Activated naive CD8-positive, alpha-beta T cell (primary cell): ENCODE measurements around the gene NFILZ.

Source experiments
- H3K27ac Mint-ChIP-seq: one replicate; pipeline ENCODE4 v1.8.0; 2021; ENCODE audit warnings: mixed read lengths
- H3K27me3 Mint-ChIP-seq: one replicate; pipeline ENCODE4 v1.8.0; 2021; ENCODE audit warnings: mixed read lengths
- H3K36me3 Mint-ChIP-seq: one replicate; pipeline ENCODE4 v1.8.0; 2021; ENCODE audit warnings: mixed read lengths
- H3K4me1 Mint-ChIP-seq: one replicate; pipeline ENCODE4 v1.8.0; 2021; ENCODE audit warnings: low read depth, mixed read lengths
- H3K4me3 Mint-ChIP-seq: one replicate; pipeline ENCODE4 v1.8.0; 2021; ENCODE audit warnings: mild to moderate bottlenecking, mixed read lengths
- H3K9me3 Mint-ChIP-seq: one replicate; pipeline ENCODE4 v1.8.0; 2021; ENCODE audit warnings: low read depth, mixed read lengths

The NFILZ gene

DNA sequence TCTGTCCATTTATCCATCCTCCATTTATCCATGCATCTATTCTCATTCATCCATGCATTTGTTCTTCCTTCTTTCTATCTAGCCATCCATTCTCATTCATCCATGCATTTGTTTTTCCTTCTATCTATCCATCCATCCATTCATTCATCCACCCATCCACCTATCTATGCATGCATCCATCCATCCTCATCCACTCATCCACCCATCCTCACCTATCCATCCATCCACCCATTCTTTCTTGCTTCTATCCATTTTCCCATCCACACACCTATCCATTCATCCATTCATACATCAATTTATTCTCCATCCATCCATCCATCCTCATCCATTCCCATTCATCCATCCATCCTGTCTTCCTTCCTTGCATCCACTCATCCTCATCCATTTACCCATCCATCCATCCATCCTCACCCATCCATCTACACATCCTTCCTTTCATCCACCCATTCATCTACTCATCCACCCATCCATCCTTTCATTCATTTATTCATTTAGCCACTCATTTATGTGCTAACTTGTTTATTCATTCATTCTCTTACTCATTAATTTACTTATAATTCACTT lies 47.9 kb downstream of the NFILZ start:
- no peaks in the 10 kb centered on the region for H3K9me3 Mint-ChIP-seq
- no peak overlapping the region for H3K4me3 Mint-ChIP-seq
- no peaks in the 10 kb centered on the region for H3K36me3 Mint-ChIP-seq
- H3K27ac Mint-ChIP-seq, result no peak overlapping the region
- H3K4me1 Mint-ChIP-seq, result peaks cover 29% of the 10 kb centered on the region
- no peaks in the 10 kb centered on the region for H3K27me3 Mint-ChIP-seq
